ENCODE data around the gene ADD2.

GRCh38 chr2:70638561-70638960, 129.4 kb downstream of the ADD2 start:
- no peak for TF ChIP-seq EZH2 (IDR thresholded peaks at IDR 0.05; ENCODE audit: low read length, unreplicated experiment)
- no peak for TF ChIP-seq CTCF (conservative IDR thresholded peaks at IDR 0.05; ENCODE audit: low read depth, low read length)
- no peak for TF ChIP-seq EZH2phosphoT487 (IDR thresholded peaks at IDR 0.05; ENCODE audit: borderline replicate concordance, low read length)

Data from PC-3 (cell line).